ENCODE data around the gene TMEM178A.

DNA sequence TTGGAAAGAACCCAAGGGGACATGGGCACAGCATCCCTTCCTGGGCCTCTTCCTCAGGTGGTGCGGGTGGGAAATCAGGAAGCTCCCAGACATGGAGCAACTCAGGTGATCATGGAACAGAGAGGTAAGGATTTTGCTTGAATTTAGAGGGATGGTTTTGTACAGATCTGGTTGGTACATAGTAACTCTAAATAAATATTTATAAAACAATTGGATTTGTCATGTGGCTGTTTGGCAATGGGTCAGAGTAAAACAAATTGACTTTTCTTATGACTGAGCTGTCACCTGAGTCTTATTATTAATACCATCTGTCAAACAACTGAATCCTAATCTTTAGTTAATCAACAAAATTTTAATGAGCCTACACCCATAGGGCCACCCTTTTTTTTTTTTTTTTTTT lies 19.4 kb upstream of the TMEM178A start:
- TF ChIP-seq POLR2A (IDR thresholded peaks at IDR 0.05): no peak
- TF ChIP-seq, protein P1, sequence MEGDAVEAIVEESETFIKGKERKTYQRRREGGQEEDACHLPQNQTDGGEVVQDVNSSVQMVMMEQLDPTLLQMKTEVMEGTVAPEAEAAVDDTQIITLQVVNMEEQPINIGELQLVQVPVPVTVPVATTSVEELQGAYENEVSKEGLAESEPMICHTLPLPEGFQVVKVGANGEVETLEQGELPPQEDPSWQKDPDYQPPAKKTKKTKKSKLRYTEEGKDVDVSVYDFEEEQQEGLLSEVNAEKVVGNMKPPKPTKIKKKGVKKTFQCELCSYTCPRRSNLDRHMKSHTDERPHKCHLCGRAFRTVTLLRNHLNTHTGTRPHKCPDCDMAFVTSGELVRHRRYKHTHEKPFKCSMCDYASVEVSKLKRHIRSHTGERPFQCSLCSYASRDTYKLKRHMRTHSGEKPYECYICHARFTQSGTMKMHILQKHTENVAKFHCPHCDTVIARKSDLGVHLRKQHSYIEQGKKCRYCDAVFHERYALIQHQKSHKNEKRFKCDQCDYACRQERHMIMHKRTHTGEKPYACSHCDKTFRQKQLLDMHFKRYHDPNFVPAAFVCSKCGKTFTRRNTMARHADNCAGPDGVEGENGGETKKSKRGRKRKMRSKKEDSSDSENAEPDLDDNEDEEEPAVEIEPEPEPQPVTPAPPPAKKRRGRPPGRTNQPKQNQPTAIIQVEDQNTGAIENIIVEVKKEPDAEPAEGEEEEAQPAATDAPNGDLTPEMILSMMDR (IDR thresholded peaks at IDR 0.05): no peak
